A549 (cell line): ENCODE measurements around the gene OPRL1.
A peak's percentile ranks its signal among the peaks of the same experiment; 100 is the strongest.

Experiments used
- CEBPB ChIP-seq, 2 experiments: fragments of >200 bp in 1 of 2; sonication (Bioruptor Twin) in 1 of 2; formaldehyde crosslinking in 1 of 2; IDR thresholded peaks; 2 replicates each; pipeline ENCODE4 v1.6.1; 2012 to 2016
- EP300 ChIP-seq, 2 experiments: fragments of >200 bp; sonication (Bioruptor Twin); formaldehyde crosslinking; IDR thresholded peaks; 2 replicates in 1 of 2; 3 replicates in 1 of 2; pipeline ENCODE4 v1.6.1; 2016 to 2017
- KDM1A ChIP-seq: fragments of 200-600 bp; sonication (generic); IDR thresholded peaks from 2 replicates; pipeline ENCODE4 v1.6.1; 2016; ENCODE audit warnings: low read depth, mild to moderate bottlenecking
- MAFK ChIP-seq: fragments of 450-650 bp; IDR thresholded peaks from 2 replicates; pipeline ENCODE4 v1.6.1; 2014; ENCODE audit not compliant: partially characterized antibody
- MYC ChIP-seq: IDR thresholded peaks from 2 replicates; pipeline ENCODE4 v1.6.1; 2012; ENCODE audit warnings: mild to moderate bottlenecking, inconsistent platforms, low read length, improper control_type of control experiment, borderline replicate concordance
- NFE2L2 ChIP-seq: fragments of 150-350 bp; conservative IDR thresholded peaks from 2 replicates; pipeline ENCODE4 v1.6.1; 2014; ENCODE audit warnings: low read length
- POLR2A ChIP-seq: IDR thresholded peaks from 2 replicates; pipeline ENCODE4 v1.6.1; 2012; ENCODE audit warnings: mild to moderate bottlenecking, low read length
- RAD21 ChIP-seq, 2 experiments: fragments of >200 bp in 1 of 2; sonication (Bioruptor Twin) in 1 of 2; formaldehyde crosslinking in 1 of 2; IDR thresholded peaks in 1 of 2; conservative IDR thresholded peaks in 1 of 2; 2 replicates in 1 of 2; 3 replicates in 1 of 2; pipeline ENCODE4 v1.6.1; 2012 to 2018; ENCODE audit warnings: inconsistent platforms in 1 of 2
- TFCP2L1 ChIP-seq: fragments of 250-450 bp; sonication (Bioruptor Pico); IDR thresholded peaks from 2 replicates; pipeline ENCODE4 v1.5.0; 2021; ENCODE audit warnings: mild to moderate bottlenecking
- ZFP36 ChIP-seq: fragments of 450-650 bp; IDR thresholded peaks from 2 replicates; pipeline ENCODE4 v1.6.1; 2014; ENCODE audit warnings: borderline replicate concordance; ENCODE audit not compliant: partially characterized antibody
- TF ChIP-seq, protein P1 (sequence below): fragments of >200 bp; sonication (Bioruptor Twin); formaldehyde crosslinking; IDR thresholded peaks from 3 replicates; pipeline ENCODE4 v1.5.1; 2016
- TF ChIP-seq, protein P2 (sequence below): IDR thresholded peaks from 2 replicates; pipeline ENCODE4 v1.6.1; 2012

DNA sequence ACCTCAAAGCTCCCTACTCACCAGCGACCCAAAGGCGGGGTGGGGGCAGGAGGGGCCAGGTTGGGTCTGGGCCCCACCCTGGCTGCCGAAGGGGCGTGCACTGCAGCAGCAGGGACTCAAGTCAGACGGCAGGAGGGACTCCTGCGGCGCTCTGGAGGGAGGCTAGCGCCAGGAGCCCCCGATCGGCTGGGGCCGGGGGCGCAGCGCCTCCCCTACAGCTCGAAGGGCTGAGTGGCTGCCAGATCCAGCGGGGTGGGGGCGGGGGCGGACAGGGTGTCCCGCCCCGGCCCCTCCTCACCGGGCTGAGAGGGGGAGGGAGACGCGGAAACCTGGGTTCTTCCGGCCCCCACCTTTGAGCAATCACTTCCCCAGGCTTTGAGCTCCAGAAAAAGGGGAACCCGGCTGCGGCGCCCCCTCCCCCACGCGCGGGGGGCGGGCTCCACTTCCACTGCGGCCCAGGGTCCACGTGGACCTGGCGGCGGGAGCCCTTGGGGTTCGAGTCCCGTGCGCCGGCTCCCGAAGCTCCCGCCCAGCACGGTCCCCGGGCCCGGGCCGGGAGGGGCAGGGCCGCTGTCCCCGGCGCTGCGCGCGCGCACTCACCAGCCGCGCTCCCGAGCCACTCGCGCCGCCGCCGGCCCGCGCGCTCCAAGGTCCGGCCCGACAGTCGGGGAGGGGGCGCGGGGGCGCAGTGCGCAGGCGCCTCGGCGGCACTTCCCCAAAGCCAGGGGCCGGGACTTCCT, 439 bp upstream of the OPRL1 start, which contains the start of gene RGS19:
- TF ChIP-seq POLR2A (peak; percentile 25; the same call in 1 of the 2 replicates), MYC (no peak), KDM1A (peak; percentile 56; the same call in 1 of the 2 replicates), NFE2L2 (no peak), MAFK (no peak), EP300 (IDR thresholded peaks at IDR 0.05) (no peak), CEBPB (IDR thresholded peaks at IDR 0.05) (no peak), ZFP36 (no peak), RAD21 (conservative IDR thresholded peaks at IDR 0.05 in 1 of 2, IDR thresholded peaks at IDR 0.05 in 1 of 2) (no peak), TFCP2L1 (CRISPR knock-in tag) (no peak)
- TF ChIP-seq, protein P1, sequence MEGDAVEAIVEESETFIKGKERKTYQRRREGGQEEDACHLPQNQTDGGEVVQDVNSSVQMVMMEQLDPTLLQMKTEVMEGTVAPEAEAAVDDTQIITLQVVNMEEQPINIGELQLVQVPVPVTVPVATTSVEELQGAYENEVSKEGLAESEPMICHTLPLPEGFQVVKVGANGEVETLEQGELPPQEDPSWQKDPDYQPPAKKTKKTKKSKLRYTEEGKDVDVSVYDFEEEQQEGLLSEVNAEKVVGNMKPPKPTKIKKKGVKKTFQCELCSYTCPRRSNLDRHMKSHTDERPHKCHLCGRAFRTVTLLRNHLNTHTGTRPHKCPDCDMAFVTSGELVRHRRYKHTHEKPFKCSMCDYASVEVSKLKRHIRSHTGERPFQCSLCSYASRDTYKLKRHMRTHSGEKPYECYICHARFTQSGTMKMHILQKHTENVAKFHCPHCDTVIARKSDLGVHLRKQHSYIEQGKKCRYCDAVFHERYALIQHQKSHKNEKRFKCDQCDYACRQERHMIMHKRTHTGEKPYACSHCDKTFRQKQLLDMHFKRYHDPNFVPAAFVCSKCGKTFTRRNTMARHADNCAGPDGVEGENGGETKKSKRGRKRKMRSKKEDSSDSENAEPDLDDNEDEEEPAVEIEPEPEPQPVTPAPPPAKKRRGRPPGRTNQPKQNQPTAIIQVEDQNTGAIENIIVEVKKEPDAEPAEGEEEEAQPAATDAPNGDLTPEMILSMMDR: no peak
- TF ChIP-seq, protein P2, sequence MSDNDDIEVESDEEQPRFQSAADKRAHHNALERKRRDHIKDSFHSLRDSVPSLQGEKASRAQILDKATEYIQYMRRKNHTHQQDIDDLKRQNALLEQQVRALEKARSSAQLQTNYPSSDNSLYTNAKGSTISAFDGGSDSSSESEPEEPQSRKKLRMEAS: no peak; the same call in 1 of the 2 replicates
